Stimulated activated memory B cell treated with anti-CD40 and anti-IgM and Interleukin-4, amounts not matched to agents 10 μg/mL and 1 μg/mL and 100 μg/mL, for 72 hours (primary cell): Measurements from ENCODE around the gene NOP58.

Source experiments
- ATAC-seq: fragments of 150-1000 bp; cut with Tn5 transposase; 2 replicates; pipeline ENCODE4 v1.10.0; 2021
- H3K27ac Mint-ChIP-seq: one replicate; pipeline ENCODE4 v1.8.0; 2022; ENCODE audit warnings: mild to moderate bottlenecking, mixed read lengths
- H3K27me3 Mint-ChIP-seq: one replicate; pipeline ENCODE4 v1.8.0; 2022; ENCODE audit warnings: mixed read lengths
- H3K36me3 Mint-ChIP-seq: one replicate; pipeline ENCODE4 v1.8.0; 2022; ENCODE audit warnings: mixed read lengths
- H3K4me1 Mint-ChIP-seq: one replicate; pipeline ENCODE4 v1.8.0; 2022; ENCODE audit warnings: mixed read lengths
- H3K4me3 Mint-ChIP-seq: one replicate; pipeline ENCODE4 v1.8.0; 2022; ENCODE audit warnings: mild to moderate bottlenecking, moderate library complexity, mixed read lengths
- H3K9me3 Mint-ChIP-seq: one replicate; pipeline ENCODE4 v1.8.0; 2022; ENCODE audit warnings: mixed read lengths

NOP58 gene

DNA sequence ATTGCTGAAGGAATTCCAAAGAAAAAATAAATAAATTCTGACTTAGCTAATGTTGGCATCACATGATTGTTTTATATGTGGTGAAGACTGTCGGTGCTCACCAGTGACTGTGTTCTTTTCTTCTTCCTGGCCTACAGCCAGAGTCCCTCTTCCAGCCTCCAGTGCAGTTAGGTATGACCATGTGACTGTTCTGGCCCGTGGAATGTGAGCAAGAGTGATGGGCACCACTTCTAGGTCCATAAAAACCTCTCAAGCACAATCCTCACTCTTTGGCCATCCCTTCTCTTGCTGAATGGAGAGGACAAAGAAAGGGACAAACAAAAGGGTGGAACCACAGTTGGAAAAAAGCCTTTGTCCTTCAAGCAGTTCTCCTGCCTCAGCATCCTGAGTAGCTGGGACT, 71.6 kb downstream of the NOP58 start:
- Mint-ChIP-seq H3K4me1 (no peaks in the 10 kb centered on the region), H3K27ac (no peak overlapping the region), H3K36me3 (peaks cover 4% of the 10 kb centered on the region), H3K4me3 (no peak overlapping the region), H3K27me3 (no peaks in the 10 kb centered on the region), H3K9me3 (no peaks in the 10 kb centered on the region)
- no peak for ATAC-seq

DNA sequence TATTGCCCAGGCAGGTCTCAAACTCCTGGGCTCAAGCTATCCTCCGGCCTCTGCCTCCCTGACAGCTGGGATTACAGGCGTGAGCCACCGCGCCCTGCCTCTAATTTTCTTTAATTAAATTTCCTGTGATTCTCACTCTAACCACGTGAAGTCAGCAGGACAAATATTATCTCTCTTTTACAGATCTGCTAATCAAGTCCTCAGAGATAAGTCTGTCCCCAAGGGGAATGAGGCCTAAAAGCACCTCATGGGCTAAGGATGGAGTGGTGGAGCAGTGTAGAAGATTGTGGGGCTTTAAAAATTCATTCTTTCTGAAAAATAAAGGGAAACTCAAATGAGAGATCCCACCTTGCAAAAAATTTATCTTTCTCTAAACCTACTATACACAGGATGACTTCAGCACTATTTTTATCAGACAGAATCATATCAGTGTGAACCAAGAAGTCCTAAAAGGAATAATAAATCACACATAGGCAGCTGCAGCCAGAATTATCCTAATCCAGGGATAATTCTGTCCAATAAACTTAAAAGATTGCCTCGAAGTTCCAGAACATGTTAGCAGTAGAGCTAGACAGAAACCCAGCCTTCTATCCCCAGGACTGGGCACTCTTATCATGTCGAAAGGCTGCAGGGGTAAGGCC, 72.3 kb downstream of the NOP58 start:
- no peaks in the 10 kb centered on the region for H3K4me1 Mint-ChIP-seq
- H3K27me3 Mint-ChIP-seq = no peaks in the 10 kb centered on the region
- H3K4me3 Mint-ChIP-seq = no peak overlapping the region
- H3K36me3 Mint-ChIP-seq = peaks cover 4% of the 10 kb centered on the region
- no peaks in the 10 kb centered on the region for H3K9me3 Mint-ChIP-seq
- ATAC-seq = no peak
- no peak overlapping the region for H3K27ac Mint-ChIP-seq

GRCh38 chr2:202339071-202339870, 73.7 kb downstream of the NOP58 start:
- Mint-ChIP-seq H3K4me3 (no peak overlapping the region), H3K9me3 (no peaks in the 10 kb centered on the region), H3K4me1 (no peaks in the 10 kb centered on the region), H3K36me3 (no peaks in the 10 kb centered on the region), H3K27me3 (no peaks in the 10 kb centered on the region), H3K27ac (no peak overlapping the region)
- ATAC-seq = no peak

GRCh38 chr2:202344178-202344577, 78.6 kb downstream of the NOP58 start:
- no peaks in the 10 kb centered on the region for H3K36me3 Mint-ChIP-seq
- no peak for ATAC-seq
- H3K27me3 Mint-ChIP-seq = no peaks in the 10 kb centered on the region
- H3K4me1 Mint-ChIP-seq = no peaks in the 10 kb centered on the region
- H3K9me3 Mint-ChIP-seq = no peaks in the 10 kb centered on the region
- no peak overlapping the region for H3K27ac Mint-ChIP-seq
- H3K4me3 Mint-ChIP-seq = no peak overlapping the region

DNA sequence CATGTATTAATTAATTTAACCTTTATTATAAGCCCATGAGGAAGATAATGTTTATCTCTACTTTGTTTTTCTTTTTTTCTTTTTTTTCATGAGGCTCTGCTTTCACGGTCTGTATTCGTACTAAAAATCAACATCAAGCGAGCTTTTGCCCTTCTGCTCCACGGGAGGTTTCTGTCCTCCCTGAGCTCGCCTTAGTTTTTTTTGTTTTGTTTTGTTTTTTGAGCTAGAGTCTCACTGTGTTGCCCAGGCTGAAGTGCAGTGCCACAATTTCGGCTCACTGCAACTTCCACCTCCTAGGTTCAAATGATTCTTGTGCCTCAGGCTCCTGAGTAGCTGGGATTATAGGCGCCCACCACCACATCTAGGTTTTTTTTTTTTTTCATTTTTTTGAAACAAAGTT, 80.6 kb downstream of the NOP58 start:
- H3K27ac Mint-ChIP-seq = no peak overlapping the region
- no peaks in the 10 kb centered on the region for H3K36me3 Mint-ChIP-seq
- H3K4me3 Mint-ChIP-seq = no peak overlapping the region
- no peak for ATAC-seq
- H3K27me3 Mint-ChIP-seq = no peaks in the 10 kb centered on the region
- H3K9me3 Mint-ChIP-seq = no peaks in the 10 kb centered on the region
- no peaks in the 10 kb centered on the region for H3K4me1 Mint-ChIP-seq
